GM03348 (cell line): ENCODE measurements around the gene PDGFD.

ENCODE experiments used
- DNase-seq: peaks from one replicate; pipeline ENCODE4 v3.0.0; 2012; ENCODE audit warnings: low spot score

Gene PDGFD

GRCh38 chr11:104145062-104145461 is 18.9 kb downstream of the PDGFD start:
- DNase-seq = no peak

- DNase-seq = no peak
These were observed 21.2 kb downstream of the PDGFD start for GRCh38 chr11:104142698-104143097.

GRCh38 chr11:104136861-104137260 is 27.1 kb downstream of the PDGFD start:
- no peak for DNase-seq

GRCh38 chr11:104134745-104135144 is 29.2 kb downstream of the PDGFD start:
- peak; percentile 35 for DNase-seq

- no peak for DNase-seq
These were observed 33.8 kb downstream of the PDGFD start for GRCh38 chr11:104130161-104130560.

GRCh38 chr11:104129145-104129544 is 34.8 kb downstream of the PDGFD start:
- no peak for DNase-seq

- peak; percentile 20 for DNase-seq
These were observed 36.1 kb downstream of the PDGFD start for GRCh38 chr11:104127828-104128227.

- DNase-seq = no peak
These were observed 37.5 kb downstream of the PDGFD start for GRCh38 chr11:104126464-104126863.

GRCh38 chr11:104124979-104125378 is 39.0 kb downstream of the PDGFD start:
- no peak for DNase-seq

GRCh38 chr11:104122836-104123235 is 41.1 kb downstream of the PDGFD start:
- no peak for DNase-seq

- DNase-seq = no peak
These were observed 41.8 kb downstream of the PDGFD start for GRCh38 chr11:104122011-104122635.

GRCh38 chr11:104120493-104121137 is 43.3 kb downstream of the PDGFD start:
- no peak for DNase-seq

GRCh38 chr11:104118105-104118744 is 45.7 kb downstream of the PDGFD start:
- DNase-seq = no peak

GRCh38 chr11:104113541-104113940 is 50.4 kb downstream of the PDGFD start:
- DNase-seq = no peak

GRCh38 chr11:104106136-104106754 is 57.7 kb downstream of the PDGFD start:
- peak; percentile 21 for DNase-seq

GRCh38 chr11:104105155-104105554 is 58.8 kb downstream of the PDGFD start:
- no peak for DNase-seq

GRCh38 chr11:104104664-104105063 is 59.3 kb downstream of the PDGFD start:
- no peak for DNase-seq

- DNase-seq = no peak
These were observed 59.7 kb downstream of the PDGFD start for GRCh38 chr11:104104201-104104600.

GRCh38 chr11:104098555-104098954 is 65.4 kb downstream of the PDGFD start:
- DNase-seq = no peak

GRCh38 chr11:104098132-104098531 is 65.8 kb downstream of the PDGFD start:
- DNase-seq = no peak

GRCh38 chr11:104096900-104097299 is 67.0 kb downstream of the PDGFD start:
- no peak for DNase-seq

- DNase-seq = peak; percentile 20
These were observed 68.2 kb downstream of the PDGFD start for GRCh38 chr11:104095791-104096190.

GRCh38 chr11:104094576-104094975 is 69.4 kb downstream of the PDGFD start:
- DNase-seq = no peak
